ENCODE results near the gene GAS1. TPM values are rescaled to one million over a fixed set of nuclear protein-coding genes. Genes with fewer than 3 reads are reported as not detected.

GAS1 gene
- total RNA-seq, 1 donor from 2014 or later = 11.2 TPM

- TF ChIP-seq CTCF (IDR thresholded peaks at IDR 0.05; ENCODE audit: unreplicated experiment) = no peak
- Mint-ChIP-seq H3K9me3 (ENCODE audit: unreplicated experiment) (no peaks in the 10 kb centered on the region), H3K27me3 (ENCODE audit: unreplicated experiment) (no peaks in the 10 kb centered on the region), H3K27ac (ENCODE audit: unreplicated experiment) (no peak overlapping the region), H3K36me3 (ENCODE audit: low read depth, unreplicated experiment) (no peaks in the 10 kb centered on the region), H3K4me3 (ENCODE audit: unreplicated experiment) (no peak overlapping the region), H3K4me1 (ENCODE audit: unreplicated experiment) (no peaks in the 10 kb centered on the region)
- DNase-seq (ENCODE audit: low spot score) = no peak
These were observed 33.5 kb upstream of the GAS1 start for GRCh38 chr9:86980802-86981201.

- no peak for TF ChIP-seq CTCF (IDR thresholded peaks at IDR 0.05; ENCODE audit: unreplicated experiment)
- Mint-ChIP-seq H3K4me3 (ENCODE audit: unreplicated experiment) (no peak overlapping the region), H3K27ac (ENCODE audit: unreplicated experiment) (no peak overlapping the region)
These were observed 32.4 kb upstream of the GAS1 start for GRCh38 chr9:86979657-86980056.

DNA sequence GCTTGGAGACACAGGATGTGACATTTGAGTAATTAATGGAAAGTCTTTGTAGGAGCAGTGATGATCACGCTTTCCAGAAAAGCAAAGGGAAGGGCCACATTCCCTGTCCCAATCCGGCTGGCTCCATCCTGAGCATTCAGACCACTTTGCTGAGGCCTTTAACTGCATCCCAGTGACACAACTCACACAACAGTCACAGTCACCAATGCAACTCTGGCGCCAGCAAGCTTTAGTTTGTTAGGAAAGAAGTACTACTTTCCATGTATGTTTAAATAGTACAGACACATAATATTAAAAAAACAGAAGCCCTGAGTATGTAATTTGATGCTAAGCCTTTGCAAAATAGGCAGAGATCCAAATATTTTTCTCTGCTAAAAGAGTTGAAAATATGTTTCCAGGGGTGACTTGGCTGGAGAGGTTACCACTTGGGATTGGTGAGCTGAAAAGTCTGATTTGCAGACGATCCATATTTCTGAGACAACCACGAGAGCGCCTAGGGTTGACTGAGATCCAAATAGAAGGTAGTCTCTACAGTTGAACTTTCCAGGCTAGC, 31.7 kb upstream of the GAS1 start:
- Mint-ChIP-seq H3K9me3 (ENCODE audit: unreplicated experiment) (no peaks in the 10 kb centered on the region), H3K27ac (ENCODE audit: unreplicated experiment) (no peak overlapping the region)
- TF ChIP-seq CTCF (IDR thresholded peaks at IDR 0.05; ENCODE audit: unreplicated experiment) = no peak

More at GRCh38 chr9:86979657-86980056, 32.4 kb upstream of the GAS1 start:
- H3K27me3 Mint-ChIP-seq (ENCODE audit: unreplicated experiment) = no peaks in the 10 kb centered on the region
- H3K36me3 Mint-ChIP-seq (ENCODE audit: low read depth, unreplicated experiment) = no peaks in the 10 kb centered on the region
- no peak for DNase-seq (ENCODE audit: low spot score)
- no peaks in the 10 kb centered on the region for H3K4me1 Mint-ChIP-seq (ENCODE audit: unreplicated experiment)
- no peaks in the 10 kb centered on the region for H3K9me3 Mint-ChIP-seq (ENCODE audit: unreplicated experiment)

GRCh38 chr9:86978413-86978812, 31.1 kb upstream of the GAS1 start:
- H3K4me3 Mint-ChIP-seq (ENCODE audit: unreplicated experiment) = no peak overlapping the region
- no peaks in the 10 kb centered on the region for H3K36me3 Mint-ChIP-seq (ENCODE audit: low read depth, unreplicated experiment)
- H3K9me3 Mint-ChIP-seq (ENCODE audit: unreplicated experiment) = no peaks in the 10 kb centered on the region
- no peak for TF ChIP-seq CTCF (IDR thresholded peaks at IDR 0.05; ENCODE audit: unreplicated experiment)
- H3K4me1 Mint-ChIP-seq (ENCODE audit: unreplicated experiment) = no peaks in the 10 kb centered on the region
- no peak for DNase-seq (ENCODE audit: low spot score)
- no peaks in the 10 kb centered on the region for H3K27me3 Mint-ChIP-seq (ENCODE audit: unreplicated experiment)
- H3K27ac Mint-ChIP-seq (ENCODE audit: unreplicated experiment) = no peak overlapping the region

More for the DNA sequence above, 31.7 kb upstream of the GAS1 start:
- Mint-ChIP-seq H3K36me3 (ENCODE audit: low read depth, unreplicated experiment) (no peaks in the 10 kb centered on the region), H3K27me3 (ENCODE audit: unreplicated experiment) (no peaks in the 10 kb centered on the region), H3K4me3 (ENCODE audit: unreplicated experiment) (no peak overlapping the region), H3K4me1 (ENCODE audit: unreplicated experiment) (no peaks in the 10 kb centered on the region)
- DNase-seq (ENCODE audit: low spot score) = no peak

- H3K36me3 Mint-ChIP-seq (ENCODE audit: low read depth, unreplicated experiment) = no peaks in the 10 kb centered on the region
- no peak for DNase-seq (ENCODE audit: low spot score)
- H3K27ac Mint-ChIP-seq (ENCODE audit: unreplicated experiment) = no peak overlapping the region
- no peaks in the 10 kb centered on the region for H3K4me1 Mint-ChIP-seq (ENCODE audit: unreplicated experiment)
- no peak overlapping the region for H3K4me3 Mint-ChIP-seq (ENCODE audit: unreplicated experiment)
- peaks cover 1% of the 10 kb centered on the region for H3K27me3 Mint-ChIP-seq (ENCODE audit: unreplicated experiment)
- no peaks in the 10 kb centered on the region for H3K9me3 Mint-ChIP-seq (ENCODE audit: unreplicated experiment)
- TF ChIP-seq CTCF (IDR thresholded peaks at IDR 0.05; ENCODE audit: unreplicated experiment) = no peak
These were observed 30.0 kb upstream of the GAS1 start for GRCh38 chr9:86977205-86977835.
